IMR-90 (cell line): ENCODE measurements around the gene GSTT2. TPM values are rescaled to one million over a fixed set of nuclear protein-coding genes. Genes with fewer than 3 reads are reported as not detected.

Experiments used
- ATAC-seq: fragments of 200-7000 bp; cut with Tn5 transposase; 2 replicates; pipeline ENCODE4 v1.9.1; 2020; ENCODE audit warnings: low read depth, mild to moderate bottlenecking, moderate library complexity
- BruUV-seq: library from RNA; stranded (reverse); fragments of 400-500 nt; replicated peaks from 2 replicates; lab custom pipeline; 2021; lab: Mats Ljungman, UMichigan
- CTCF ChIA-PET: fragments of 300-600 bp; formaldehyde crosslinking; extraction: SDS; loops from one replicate; lab custom pipeline; 2021; ENCODE audit warnings: antibody characterized with exemption; lab: Yijun Ruan, JAX
- POLR2A ChIA-PET: fragments of 300-600 bp; sonication (Branson Sonifier 250); formaldehyde crosslinking; loops from one replicate; lab custom pipeline; 2022; ENCODE audit warnings: antibody characterized with exemption; ENCODE audit not compliant: unreplicated experiment; lab: Charles Lee
- DNase-seq: peaks from one replicate; pipeline ENCODE4 v3.0.0; 2013
- H2AFZ ChIP-seq: replicated peaks from 2 replicates; pipeline ENCODE3; 2013; ENCODE audit warnings: low read length, mild to moderate bottlenecking; ENCODE audit not compliant: poor library complexity
- H2AK5ac ChIP-seq: 2 replicates; pipeline ENCODE4 v1.6.1; 2013; ENCODE audit warnings: low read depth, low read length, inconsistent platforms
- H2AK9ac ChIP-seq: replicated peaks from 2 replicates; pipeline ENCODE3; 2013; ENCODE audit warnings: mild to moderate bottlenecking, low read depth, low read length, moderate library complexity; ENCODE audit not compliant: poor library complexity
- H2BK120ac ChIP-seq: 2 replicates; pipeline ENCODE4 v1.6.1; 2013; ENCODE audit warnings: low read depth, low read length, inconsistent platforms
- H2BK15ac ChIP-seq: 3 replicates; pipeline ENCODE4 v1.6.1; 2013; ENCODE audit warnings: low read depth, low read length, inconsistent platforms
- H2BK20ac ChIP-seq: 2 replicates; pipeline ENCODE4 v1.6.1; 2013; ENCODE audit warnings: low read depth, mild to moderate bottlenecking, inconsistent platforms, low read length, moderate library complexity
- H2BK5ac ChIP-seq: 2 replicates; pipeline ENCODE4 v1.6.1; 2013; ENCODE audit warnings: mild to moderate bottlenecking, low read depth, low read length, inconsistent platforms; ENCODE audit not compliant: poor library complexity, severe bottlenecking
- H3K14ac ChIP-seq: replicated peaks from 2 replicates; pipeline ENCODE4 v1.6.1; 2013; ENCODE audit warnings: low read depth, low read length, inconsistent platforms
- H3K18ac ChIP-seq: 2 replicates; pipeline ENCODE4 v1.6.1; 2013; ENCODE audit warnings: low read depth, low read length, control low read depth
- H3K23ac ChIP-seq: 2 replicates; pipeline ENCODE4 v1.6.1; 2013; ENCODE audit warnings: low read depth, low read length, inconsistent platforms
- H3K27ac ChIP-seq: 2 replicates; pipeline ENCODE4 v1.5.1; 2013; ENCODE audit warnings: mild to moderate bottlenecking, control low read depth, low read length; ENCODE audit not compliant: insufficient read depth
- H3K27me3 ChIP-seq: 2 replicates; pipeline ENCODE4 v1.6.1; 2013; ENCODE audit warnings: low read length; ENCODE audit not compliant: control insufficient read depth, insufficient read depth
- H3K36me3 ChIP-seq: 2 replicates; pipeline ENCODE4 v1.6.1; 2013; ENCODE audit warnings: low read length, mixed read lengths; ENCODE audit not compliant: control insufficient read depth, insufficient read depth
- H3K4ac ChIP-seq: 2 replicates; pipeline ENCODE4 v1.6.1; 2013; ENCODE audit warnings: low read depth, low read length, inconsistent platforms
- H3K4me1 ChIP-seq: 2 replicates; pipeline ENCODE4 v1.6.1; 2013; ENCODE audit warnings: low read length, mixed read lengths; ENCODE audit not compliant: control insufficient read depth, insufficient read depth
- H3K4me2 ChIP-seq: 2 replicates; pipeline ENCODE4 v1.6.1; 2013; ENCODE audit warnings: low read depth, mild to moderate bottlenecking, control low read depth, low read length, moderate library complexity
- H3K4me3 ChIP-seq: 2 replicates; pipeline ENCODE4 v1.5.1; 2013; ENCODE audit warnings: low read depth, mild to moderate bottlenecking, control low read depth, low read length, moderate library complexity; ENCODE audit not compliant: insufficient read depth
- H3K56ac ChIP-seq: 2 replicates; pipeline ENCODE4 v1.6.1; 2013; ENCODE audit warnings: low read length, inconsistent platforms; ENCODE audit not compliant: insufficient read depth; ENCODE audit errors: extremely low read depth
- H3K79me1 ChIP-seq, 2 experiments: 2 replicates each; pipeline ENCODE4 v1.6.1; 2013; ENCODE audit warnings: low read length in 2 of 2, inconsistent platforms in 1 of 2, low read depth in 1 of 2
- H3K9ac ChIP-seq: 2 replicates; pipeline ENCODE4 v1.6.1; 2013; ENCODE audit warnings: low read depth, low read length, control low read depth
- H3K9me1 ChIP-seq: 2 replicates; pipeline ENCODE4 v1.6.1; 2013; ENCODE audit warnings: low read length, inconsistent platforms; ENCODE audit not compliant: insufficient read depth
- H3K9me3 ChIP-seq: 2 replicates; pipeline ENCODE4 v1.6.1; 2013; ENCODE audit warnings: low read length; ENCODE audit not compliant: control insufficient read depth, insufficient read depth
- H4K20me1 ChIP-seq: 2 replicates; pipeline ENCODE4 v1.6.1; 2013; ENCODE audit warnings: low read length, inconsistent platforms; ENCODE audit not compliant: insufficient read depth
- H4K5ac ChIP-seq: 2 replicates; pipeline ENCODE4 v1.6.1; 2013; ENCODE audit warnings: mild to moderate bottlenecking, low read depth, low read length, control low read depth
- H4K8ac ChIP-seq, 2 experiments: 2 replicates each; pipeline ENCODE4 v1.6.1; 2013; ENCODE audit warnings: low read depth in 2 of 2, low read length in 2 of 2, control low read depth in 1 of 2, inconsistent platforms in 1 of 2
- H4K91ac ChIP-seq: 2 replicates; pipeline ENCODE4 v1.6.1; 2013; ENCODE audit warnings: low read depth, low read length, inconsistent platforms; ENCODE audit not compliant: insufficient read depth
- CHD1 ChIP-seq: IDR thresholded peaks from 2 replicates; pipeline ENCODE4 v1.6.1; 2012; ENCODE audit warnings: low read depth, low read length, improper control_type of control experiment
- FOS ChIP-seq: fragments of 150-350 bp; IDR thresholded peaks from 2 replicates; pipeline ENCODE4 v1.6.1; 2016; ENCODE audit warnings: low read depth, low read length
- dilution Hi-C: fragments of 300-500 bp; cut with HindIII; formaldehyde crosslinking; loops from one replicate; pipeline ENCODE4 v1.14.3; 2018; ENCODE audit warnings: low sequenced_read_pairs; ENCODE audit not compliant: unreplicated experiment
- in situ Hi-C: fragments of 300-500 bp; cut with MboI; formaldehyde crosslinking; loops from 3 replicates; pipeline ENCODE4 v1.14.3; 2019; ENCODE audit warnings: low sequenced_read_pairs, inconsistent platforms, mixed read lengths
- intact Hi-C: fragments of 100-400 bp; cut with micrococcal nuclease; formaldehyde crosslinking; loops from 2 replicates; pipeline ENCODE4 v1.10.0; 2022
- polyA plus RNA-seq, 3 experiments: library from polyadenylated mRNA; depleted of rRNA; stranded (reverse); fragments of >200 nt; gene quantifications; 2 replicates each; pipeline ENCODE4 v1.2.3, GENCODE V29; 2012; ENCODE audit warnings: low replicate concordance in 1 of 3
- total RNA-seq: library from RNA; depleted of rRNA; stranded (reverse); fragments of >200 nt; gene quantifications from 2 replicates; pipeline ENCODE4 v1.2.3, GENCODE V29; 2012

The GSTT2 gene
- total and polyA plus RNA-seq, 2 of the 4 experiments (the other 2 are of a cell fraction): 1.4 to 6.9 TPM

- no TSS peak for BruUV-seq
- ATAC-seq (no peak), DNase-seq (no peak)
- Histone ChIP-seq H3K79me1 (peaks cover 20 to 43% of the 10 kb centered on the region in 2 experiments), H3K14ac (no peak overlapping the region), H2AFZ (no peak overlapping the region), H3K23ac (no peak overlapping the region), H3K56ac (no peak overlapping the region), H4K5ac (no peak overlapping the region), H3K4ac (no peak overlapping the region), H2BK5ac (no peak overlapping the region), H3K9me3 (no peaks in the 10 kb centered on the region), H3K9ac (no peak overlapping the region), H3K27me3 (no peaks in the 10 kb centered on the region), H2BK15ac (no peak overlapping the region), H4K91ac (no peak overlapping the region), H4K20me1 (peaks cover 6% of the 10 kb centered on the region), H3K4me3 (no peak overlapping the region), H3K27ac (no peak overlapping the region), H3K4me1 (no peaks in the 10 kb centered on the region), H2AK5ac (no peak overlapping the region), H2BK20ac (no peak overlapping the region), H2BK120ac (no peak overlapping the region), H3K18ac (no peak overlapping the region), H4K8ac (no peak overlapping the region), H3K4me2 (no peak overlapping the region), H3K9me1 (no peaks in the 10 kb centered on the region), H3K36me3 (peaks cover 3% of the 10 kb centered on the region; the same call in 1 of the 2 replicates), H2AK9ac (no peak overlapping the region)
- no peak for TF ChIP-seq CHD1
- no peak for TF ChIP-seq FOS
- ChIA-PET POLR2A (no interaction called here), CTCF (no interaction called here)
- in situ Hi-C loops (no loop called here), intact Hi-C loops (no loop called here), dilution Hi-C loops (no loop called here)
Measured at GRCh38 chr22:24023204-24023789, 43.4 kb downstream of the GSTT2 start.
